Adrenal gland (tissue), 12 donors: ENCODE data around the gene UNC13D. TPM values are rescaled to one million over a fixed set of nuclear protein-coding genes. Genes with fewer than 3 reads are reported as not detected.

Source experiments
- DNase-seq, 7 donors: peaks; one replicate each; pipeline ENCODE4 v3.0.0-alpha.2; 2019 to 2020
- H3K27ac ChIP-seq, 5 donors: fragments of 200-600 bp; sonication (generic) in 4 of 5; 1 replicate in 3 of 5; 2 replicates in 2 of 5; pipeline versions ENCODE4 v1.5.1 to v1.8.0; 2016 to 2020; ENCODE audit warnings: mild to moderate bottlenecking in 1 of 5
- H3K27me3 ChIP-seq: fragments of 200-600 bp; 2 replicates; pipeline ENCODE4 v1.8.0; 2021
- H3K36me3 ChIP-seq, 2 donors: fragments of 200-600 bp; replicated peaks in 1 of 2; 1 replicate in 1 of 2; 2 replicates in 1 of 2; pipeline versions ENCODE4 v1.5.1 to v1.8.0; 2018 to 2022
- H3K4me1 ChIP-seq, 2 donors: fragments of 200-600 bp; replicated peaks in 1 of 2; 1 replicate in 1 of 2; 2 replicates in 1 of 2; pipeline versions ENCODE4 v1.5.1 to v1.8.0; 2018 to 2021
- H3K4me3 ChIP-seq, 4 donors: fragments of 200-600 bp; sonication (generic) in 3 of 4; one replicate each; pipeline ENCODE4 v1.5.1; 2016 to 2018
- H3K9me3 ChIP-seq, 3 donors: fragments of 200-600 bp; sonication (generic) in 1 of 3; replicated peaks in 1 of 3; 1 replicate in 2 of 3; 2 replicates in 1 of 3; pipeline versions ENCODE4 v1.5.1 to v1.8.0; 2016 to 2021
- CTCF ChIP-seq, 6 experiments: fragments of 450-650 bp in 4 of 6; fragments of 200-600 bp in 2 of 6; sonication (generic) in 1 of 6; IDR thresholded peaks; 1 replicate in 5 of 6; 2 replicates in 1 of 6; pipeline versions ENCODE4 v1.5.1 to v1.8.0; 2016 to 2021; ENCODE audit warnings: antibody characterized with exemption in 6 of 6, mild to moderate bottlenecking in 2 of 6, moderate library complexity in 1 of 6
- POLR2A ChIP-seq, 2 donors: fragments of 450-650 bp; IDR thresholded peaks; one replicate each; pipeline ENCODE4 v1.6.1; 2017; ENCODE audit warnings: antibody characterized with exemption in 2 of 2, mild to moderate bottlenecking in 2 of 2, moderate library complexity in 1 of 2
- WGBS, 4 donors: extraction: QIAGEN DNeasy Blood & Tissue Kit in 2 of 4; methylation state at CpG; one replicate each; pipeline versions ENCODE4 v1.1.5 to v1.1.7; 2013 to 2017; 5-methylcytosine and 5-hydroxymethylcytosine counted together
- intact Hi-C, 2 donors: fragments of 100-400 bp; cut with DNase I; formaldehyde crosslinking; loops; one replicate each; pipeline versions ENCODE4 v1.14.1 to v1.15.0; 2022 to 2023
- polyA plus RNA-seq, 3 donors: library from polyadenylated mRNA; stranded (reverse); fragments of 200-250 nt in 2 of 3; fragments of 350-450 nt in 1 of 3; fragmentation: Illumina TruSeq in 1 of 3; extraction: RNeasy Lipid Tissue Mini Kit (QIAGEN cat#74804) in 1 of 3; gene quantifications; one replicate each; pipeline ENCODE4 v1.2.3, GENCODE V29; 2013 to 2014
- total RNA-seq, 9 donors: library from RNA; depleted of rRNA in 4 of 9; stranded (reverse); fragments of >200 nt in 4 of 9; fragments of 120-200 nt in 1 of 9; fragmentation: NEBNext Ultra II Directional in 1 of 9; extraction: Animal tissue kit (Norgen Biotek cat#: 25700) in 1 of 9; gene quantifications; one replicate each; pipeline versions ENCODE4 v1.1.0 to v1.2.4, GENCODE V29; 2013 to 2023
- donor health status: healthy with polysubstance abuse.
- donor health status: Bipolar disorder and iron deficiency.
- donor health status: DM: yes; HTN: yes; CAD: no.
- donor health status: DM: no; HTN: no; CAD: no.
- donor health status: DM: no; HTN: no; CAD: no.
- donor health status: DM: yes; HTN: yes; CAD: no.

Gene UNC13D
- total and polyA plus RNA-seq, 12 donors: 3.0 to 47.5 (median 13.8) TPM

GRCh38 chr17:75808905-75809621 is 35.1 kb downstream of the UNC13D start:
- TF ChIP-seq POLR2A (IDR thresholded peaks at IDR 0.05) (no peak), CTCF (IDR thresholded peaks at IDR 0.05) (no peak)
- peak in 5 of 7 donors; percentile 47 to 84 (median 67) for DNase-seq
- Histone ChIP-seq H3K36me3 (peaks cover 0 to 42% of the 10 kb centered on the region in 2 donors), H3K9me3 (no peaks in the 10 kb centered on the region), H3K27me3 (no peaks in the 10 kb centered on the region), H3K4me1 (peaks cover 0 to 6% of the 10 kb centered on the region in 2 donors), H3K4me3 (no peak overlapping the region), H3K27ac (peak overlapping the region in 3 of 5 donors; percentile 26 to 86 (median 48))
- intact Hi-C loops: no loop called here
- WGBS, 4 donors: 72 to 84% (median 81%) methylated on average over 11 to 18 of the region's 18 CpGs

- peaks cover 0 to 37% of the 10 kb centered on the region in 2 donors for H3K36me3 ChIP-seq
- no peaks in the 10 kb centered on the region for H3K9me3 ChIP-seq
- H3K4me1 ChIP-seq: peaks cover 0 to 6% of the 10 kb centered on the region in 2 donors
- 75 to 89% (median 82%) methylated on average over 4 of the region's 4 CpGs for WGBS, 4 donors
- intact Hi-C loops: no loop called here
- H3K27me3 ChIP-seq: no peaks in the 10 kb centered on the region
- TF ChIP-seq CTCF (IDR thresholded peaks at IDR 0.05) (no peak), POLR2A (IDR thresholded peaks at IDR 0.05) (no peak)
- no peak overlapping the region for H3K4me3 ChIP-seq
- peak overlapping the region in 1 of 5 donors; percentile 86 for H3K27ac ChIP-seq
- DNase-seq: no peak
Observed at GRCh38 chr17:75808549-75808904, 35.7 kb downstream of the UNC13D start.

- Histone ChIP-seq H3K4me3 (no peak overlapping the region), H3K9me3 (no peaks in the 10 kb centered on the region), H3K36me3 (peaks cover 0 to 31% of the 10 kb centered on the region in 2 donors), H3K4me1 (peaks cover 0 to 6% of the 10 kb centered on the region in 2 donors), H3K27me3 (no peaks in the 10 kb centered on the region), H3K27ac (peak overlapping the region in 1 of 5 donors; percentile 86)
- 93 to 98% (median 96%) methylated on average over 3 of the region's 3 CpGs for WGBS, 4 donors
- intact Hi-C loops: no loop called here
- TF ChIP-seq CTCF (IDR thresholded peaks at IDR 0.05): no peak
- TF ChIP-seq POLR2A (IDR thresholded peaks at IDR 0.05): no peak
- peak in 1 of 7 donors; percentile 9 for DNase-seq
Observed at GRCh38 chr17:75807861-75808260, 36.3 kb downstream of the UNC13D start.

- H3K27me3 ChIP-seq: no peaks in the 10 kb centered on the region
- intact Hi-C loops: no loop called here
- peak in 2 of 7 donors; percentile 9 to 80 for DNase-seq
- TF ChIP-seq CTCF (IDR thresholded peaks at IDR 0.05) (no peak), POLR2A (IDR thresholded peaks at IDR 0.05) (no peak)
- peak overlapping the region in 1 of 5 donors; percentile 17 for H3K27ac ChIP-seq
- H3K4me1 ChIP-seq: peaks cover 0 to 6% of the 10 kb centered on the region in 2 donors
- H3K4me3 ChIP-seq: no peak overlapping the region
- peaks cover 0 to 22% of the 10 kb centered on the region in 2 donors for H3K36me3 ChIP-seq
- no peaks in the 10 kb centered on the region for H3K9me3 ChIP-seq
- 66 to 87% (median 84%) methylated on average over 4 of the region's 4 CpGs for WGBS, 4 donors
Observed at GRCh38 chr17:75806822-75807500, 37.2 kb downstream of the UNC13D start.
